ENCODE data around the gene GNAT2.
"Not testable (repeated sequence)": the region's sequence is repeated elsewhere in the genome, so short reads cannot be mapped to it uniquely, and the experiment has no call there.

Gene GNAT2

GRCh38 chr1:109619576-109620400, at the start of gene GNAT2, which contains the start of gene AMPD2:
Gene GNAT2, minus strand, starts transcription at chr1:109619616. Its CDS starts 6,746 bp downstream, at chr1:109612870.
Gene AMPD2, plus strand, starts transcription at chr1:109619837. Its CDS starts 1,339 bp downstream, at chr1:109621176.
- peak in 30 of 51 donors; percentile 17 to 74 (median 47) for DNase-seq

GRCh38 chr1:109668123-109668775, 48.8 kb upstream of the GNAT2 start:
- peak in 1 of 51 donors; percentile 45 for DNase-seq

- DNase-seq: peak in 49 of 51 donors; percentile 25 to 92 (median 80)
These were observed 48.2 kb upstream of the GNAT2 start, which contains the start of gene GSTM2 for GRCh38 chr1:109667452-109668122. Gene GSTM2, plus strand, starts transcription at chr1:109668057. Its CDS starts 59 bp downstream, at chr1:109668116.

DNA sequence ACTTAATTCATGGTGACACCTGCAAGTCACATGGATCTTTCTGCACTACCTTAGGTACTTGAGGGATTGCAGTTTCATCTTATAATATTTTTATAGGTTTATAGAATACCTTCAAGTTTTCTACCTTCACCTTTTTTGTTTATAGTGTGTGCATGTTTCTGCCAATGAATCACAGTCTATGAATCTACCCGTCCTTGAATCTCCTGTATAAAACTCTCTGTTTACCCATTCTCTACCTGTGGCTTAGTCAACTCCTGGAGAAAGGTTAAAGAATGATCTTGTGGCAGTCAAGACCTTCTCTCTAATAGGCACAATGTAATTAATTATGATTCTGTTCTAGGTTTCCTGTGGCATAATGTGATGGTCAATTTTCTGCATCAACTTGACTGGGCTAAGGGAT, 45.3 kb upstream of the GNAT2 start:
- no peak for DNase-seq

GRCh38 chr1:109661391-109661790, 42.0 kb upstream of the GNAT2 start:
- no peak for DNase-seq

- not testable (repeated sequence) for DNase-seq
These were observed 41.2 kb upstream of the GNAT2 start for GRCh38 chr1:109660691-109661026.

- no peak for DNase-seq
These were observed 40.7 kb upstream of the GNAT2 start for GRCh38 chr1:109659997-109660690.

- DNase-seq: no peak
These were observed 39.7 kb upstream of the GNAT2 start for GRCh38 chr1:109659145-109659544.

- no peak for DNase-seq
These were observed 39.2 kb upstream of the GNAT2 start for GRCh38 chr1:109658533-109659042.

DNA sequence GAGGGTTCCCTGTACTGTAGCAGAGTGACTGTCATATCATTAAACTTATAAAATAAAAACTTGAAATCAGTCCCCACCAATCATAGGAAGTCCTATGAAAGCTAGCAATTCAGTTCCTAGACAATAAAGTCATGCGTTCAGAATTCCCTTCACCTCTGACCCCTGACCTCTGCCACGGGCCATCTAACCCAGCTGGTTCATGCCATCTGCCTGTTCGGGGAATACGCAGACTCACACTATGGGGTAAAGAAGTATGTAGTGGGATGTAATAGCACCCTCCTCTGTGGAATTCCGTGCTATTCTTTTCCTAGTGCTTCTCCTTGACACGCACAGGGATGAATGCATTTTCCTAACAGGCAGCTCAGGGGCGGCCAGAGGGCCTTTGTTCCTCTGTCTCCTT, 38.6 kb upstream of the GNAT2 start:
- no peak for DNase-seq

- no peak for DNase-seq
These were observed 38.0 kb upstream of the GNAT2 start for GRCh38 chr1:109657395-109657794.

- DNase-seq: peak in 49 of 51 donors; percentile 17 to 85 (median 64)
These were observed 36.5 kb upstream of the GNAT2 start, which contains the start of gene GSTM4 for GRCh38 chr1:109655615-109656519. Gene GSTM4, plus strand, starts transcription at chr1:109656099. Its CDS starts 291 bp downstream, at chr1:109656390.

DNA sequence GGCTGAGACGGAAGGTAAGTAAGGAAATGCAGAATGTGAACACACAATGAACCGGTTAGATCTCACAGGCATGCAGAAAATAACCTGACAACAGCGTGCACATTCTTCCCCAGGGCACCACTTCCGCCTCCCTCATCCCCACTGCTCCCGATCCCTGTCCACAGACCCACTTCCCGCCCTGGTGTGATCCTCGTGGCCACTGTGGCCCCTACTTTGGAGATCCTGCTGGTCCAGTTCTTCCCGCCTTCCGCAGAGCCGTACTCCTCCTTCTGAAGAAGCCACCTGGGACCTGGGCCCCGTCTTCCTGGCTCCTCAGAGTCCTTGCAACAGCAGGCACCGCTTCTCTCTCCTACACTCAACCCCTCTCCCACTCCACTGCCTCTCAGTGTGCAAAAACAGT, 35.1 kb upstream of the GNAT2 start:
- no peak for DNase-seq

DNA sequence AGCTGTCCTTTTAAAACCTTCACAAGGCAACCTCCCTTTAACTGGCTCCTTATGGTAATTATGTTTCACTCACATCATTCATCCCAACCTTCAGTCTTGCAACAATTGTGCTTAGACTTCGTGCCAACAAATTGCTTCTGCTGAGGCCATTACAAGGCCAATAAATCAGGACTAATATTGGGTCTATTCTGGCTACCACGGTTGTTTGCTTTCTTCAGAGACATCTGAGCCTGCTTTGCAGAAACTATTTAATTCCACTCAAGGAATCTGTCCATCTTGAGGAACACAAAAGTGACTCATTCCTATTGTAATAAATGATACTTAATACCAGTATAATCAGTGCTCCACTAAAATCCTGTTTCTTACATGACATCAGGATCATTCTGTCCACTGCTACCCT, 33.9 kb upstream of the GNAT2 start:
- no peak for DNase-seq

DNA sequence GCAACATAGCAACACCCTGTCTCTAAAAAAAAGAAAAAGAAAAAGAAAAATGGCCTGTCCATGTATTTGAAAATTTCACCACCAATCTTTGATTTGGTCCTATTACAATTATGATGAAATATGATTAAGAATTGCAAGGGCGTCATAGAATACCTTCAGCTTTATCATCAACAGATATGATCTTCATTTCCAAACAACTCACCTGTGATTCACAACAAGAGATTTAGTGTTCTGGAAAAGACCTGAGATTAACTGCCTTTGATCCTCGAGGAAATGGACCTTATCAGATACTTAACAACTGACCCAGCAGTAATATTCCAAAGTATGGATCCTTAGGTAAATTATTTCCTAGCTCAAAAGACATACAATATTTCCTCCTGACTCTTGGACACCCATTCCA, 33.0 kb upstream of the GNAT2 start:
- no peak for DNase-seq

- no peak for DNase-seq
These were observed 31.2 kb upstream of the GNAT2 start for GRCh38 chr1:109650609-109651008.

DNA sequence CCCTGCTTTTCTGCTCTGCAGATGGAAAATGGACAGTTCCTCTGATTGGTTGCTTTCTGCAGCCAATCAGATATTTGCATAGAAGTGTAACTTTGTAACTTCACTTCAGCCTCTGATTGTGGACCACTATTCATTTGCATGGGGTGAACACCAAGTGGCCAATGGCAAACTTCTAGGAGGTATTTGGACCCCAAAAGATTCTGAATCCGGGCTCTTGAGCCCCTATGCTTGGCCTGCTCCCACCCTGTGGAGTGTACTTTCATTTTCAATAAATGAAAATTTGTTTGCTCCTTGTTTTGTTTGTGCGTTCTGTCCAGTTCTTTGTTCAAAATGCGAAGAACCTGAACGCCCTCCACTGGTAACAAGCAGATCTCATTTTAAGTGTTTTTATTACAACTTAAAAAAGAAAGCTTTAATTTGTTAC, 30.1 kb upstream of the GNAT2 start:
- peak in 2 of 51 donors; percentile 18 to 74 for DNase-seq

DNA sequence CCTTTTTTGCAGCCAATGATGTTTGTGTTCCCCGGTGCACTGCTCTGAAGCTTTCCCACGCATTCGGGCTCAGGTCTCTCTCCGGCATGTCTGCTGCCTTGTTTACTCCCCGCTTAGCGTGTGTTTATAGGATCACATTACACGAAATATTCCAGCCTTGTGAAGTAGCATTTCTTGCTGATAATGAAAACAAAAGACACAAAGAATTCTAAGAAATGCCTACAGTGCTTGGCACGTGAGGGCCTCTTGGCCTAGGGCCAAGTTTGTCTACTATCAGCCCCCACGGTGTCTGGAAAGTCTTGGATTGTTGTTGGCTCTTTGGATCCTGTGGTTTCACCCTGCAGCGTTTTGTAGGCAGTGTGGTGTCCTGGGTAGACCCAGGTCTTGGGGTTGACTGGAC, 25.3 kb upstream of the GNAT2 start:
- DNase-seq: no peak

GRCh38 chr1:109643385-109644230, 24.2 kb upstream of the GNAT2 start:
- DNase-seq: peak in 34 of 51 donors; percentile 19 to 68 (median 48)
